GM19324 (cell line): Measurements from ENCODE around the gene HMGB3.
A peak's percentile ranks its signal among the peaks of the same experiment; 100 is the strongest.
"Not testable (repeated sequence)": the region's sequence is repeated elsewhere in the genome, so short reads cannot be mapped to it uniquely, and the experiment has no call there.

ENCODE experiments used
- ATAC-seq: cut with Tn5 transposase; IDR thresholded peaks from one replicate; pipeline ENCODE4 v1.9.1; 2021; ENCODE audit warnings: mild to moderate bottlenecking, moderate library complexity; ENCODE audit not compliant: unreplicated experiment, low FRiP score

The HMGB3 gene

GRCh38 chrX:150975655-150976390 lies 7.3 kb upstream of the HMGB3 start:
- ATAC-seq, result no peak

- ATAC-seq, result no peak
These were observed 5.5 kb upstream of the HMGB3 start for GRCh38 chrX:150977411-150978162.

GRCh38 chrX:150980186-150980585 lies 2.9 kb upstream of the HMGB3 start:
- no peak for ATAC-seq

- no peak for ATAC-seq
These were observed 2.4 kb upstream of the HMGB3 start for GRCh38 chrX:150980711-150981110.

GRCh38 chrX:150982235-150982787 lies 824 bp upstream of the HMGB3 start:
- no peak for ATAC-seq

GRCh38 chrX:150983521-150984168 lies 510 bp downstream of the HMGB3 start:
- ATAC-seq, result peak; percentile 33

- ATAC-seq, result peak; percentile 12
These were observed 1.2 kb downstream of the HMGB3 start for GRCh38 chrX:150984169-150984824.

GRCh38 chrX:150987687-150988086 lies 4.6 kb downstream of the HMGB3 start:
- not testable (repeated sequence) for ATAC-seq

GRCh38 chrX:150989420-150989819 lies 6.3 kb downstream of the HMGB3 start:
- no peak for ATAC-seq

- ATAC-seq, result no peak
These were observed 7.8 kb downstream of the HMGB3 start for GRCh38 chrX:150990910-150991309.

- no peak for ATAC-seq
These were observed 17.8 kb downstream of the HMGB3 start for GRCh38 chrX:151000861-151001331.

- ATAC-seq, result no peak
These were observed 20.9 kb downstream of the HMGB3 start for GRCh38 chrX:151004085-151004484.

- ATAC-seq, result no peak
These were observed 23.4 kb downstream of the HMGB3 start for GRCh38 chrX:151006410-151007109.

GRCh38 chrX:151009582-151009981 lies 26.4 kb downstream of the HMGB3 start:
- no peak for ATAC-seq

GRCh38 chrX:151013164-151013743 lies 30.1 kb downstream of the HMGB3 start:
- ATAC-seq, result no peak

GRCh38 chrX:151015684-151016083 lies 32.5 kb downstream of the HMGB3 start:
- no peak for ATAC-seq

GRCh38 chrX:151019856-151020255 lies 36.7 kb downstream of the HMGB3 start:
- ATAC-seq, result no peak

GRCh38 chrX:151030845-151031244 lies 47.7 kb downstream of the HMGB3 start:
- ATAC-seq, result no peak

- no peak for ATAC-seq
These were observed 48.3 kb downstream of the HMGB3 start for GRCh38 chrX:151031391-151031975.
